K562 (cell line): ENCODE data around the gene IL1R1. TPM values are rescaled to one million over a fixed set of nuclear protein-coding genes. Genes with fewer than 3 reads are reported as not detected.

ENCODE experiments used
- ATAC-seq: fragments of 200-7000 bp; cut with Tn5 transposase; 3 replicates; pipeline ENCODE4 v1.9.1; 2020; ENCODE audit warnings: moderate library complexity
- BruUV-seq: library from RNA; stranded (reverse); fragments of 400-500 nt; replicated peaks from 2 replicates; lab custom pipeline; 2021; lab: Mats Ljungman, UMichigan
- CTCF ChIA-PET: fragments of 300-600 bp; formaldehyde crosslinking; extraction: SDS; loops from one replicate; lab custom pipeline; 2021; ENCODE audit warnings: low intra/inter-chr PET ratio; lab: Yijun Ruan, JAX
- POLR2A ChIA-PET: fragments of 300-600, 350-650 bp; sonication (Branson Sonifier 250); formaldehyde crosslinking; extraction: SDS; loops from one replicate; lab custom pipeline; 2021; ENCODE audit warnings: antibody characterized with exemption, inconsistent platforms; lab: Yijun Ruan, JAX
- DNase-seq, 4 experiments: peaks; one replicate each; pipeline versions ENCODE4 v3.0.0 to v3.0.0-alpha.2; 2011 to 2018; ENCODE audit warnings: low spot score in 3 of 4, mixed read lengths in 3 of 4; ENCODE audit errors: extremely low read depth in 1 of 4
- FAIRE-seq: peaks from 2 replicates; lab custom pipeline; 2011; peaks lifted over from hg19 to GRCh38; lab: Jason Lieb, UNC
- H2AFZ ChIP-seq: 2 replicates; pipeline ENCODE4 v1.6.0; 2011; ENCODE audit warnings: low read depth, low read length, control low read depth, inconsistent platforms
- H3K27ac ChIP-seq: fragments of 200-600 bp; 3 replicates; pipeline ENCODE4 v1.8.0; 2011; ENCODE audit warnings: low read depth, mild to moderate bottlenecking, control low read depth, inconsistent platforms, low read length, moderate library complexity, mixed read lengths; ENCODE audit errors: extremely low read depth
- H3K27me3 ChIP-seq, 2 experiments: fragments of 300-600 bp in 1 of 2; 2 replicates in 1 of 2; 3 replicates in 1 of 2; pipeline versions ENCODE4 v1.6.0 to v1.8.0; 2011; ENCODE audit warnings: inconsistent platforms in 2 of 2, low read length in 2 of 2, mild to moderate bottlenecking in 1 of 2, mixed read lengths in 1 of 2, moderate library complexity in 1 of 2; ENCODE audit not compliant: control insufficient read depth in 2 of 2, insufficient read depth in 2 of 2
- H3K36me3 ChIP-seq: fragments of 300-600 bp; 3 replicates; pipeline ENCODE4 v1.8.0; 2011; ENCODE audit warnings: mild to moderate bottlenecking, low read length, inconsistent platforms; ENCODE audit not compliant: control insufficient read depth, insufficient read depth
- H3K4me1 ChIP-seq, 2 experiments: fragments of 200-600 bp in 1 of 2; replicated peaks in 1 of 2; 2 replicates in 1 of 2; 3 replicates in 1 of 2; pipeline versions ENCODE4 v1.5.1 to v1.8.0; 2011; ENCODE audit warnings: inconsistent platforms in 2 of 2, low read length in 2 of 2, mild to moderate bottlenecking in 1 of 2, mixed read lengths in 1 of 2, moderate library complexity in 1 of 2; ENCODE audit not compliant: control insufficient read depth in 2 of 2, insufficient read depth in 2 of 2
- H3K4me2 ChIP-seq: 2 replicates; pipeline ENCODE4 v1.6.1; 2011; ENCODE audit warnings: low read length, control low read depth, inconsistent platforms, mixed read lengths; ENCODE audit not compliant: insufficient read depth
- H3K4me3 ChIP-seq: fragments of 200-600 bp; sonication (generic), shearing (Covaris generic); 2 replicates; pipeline ENCODE4 v1.5.1; 2016; ENCODE audit warnings: control low read depth, inconsistent platforms
- H3K79me2 ChIP-seq: fragments of 200-600 bp; 3 replicates; pipeline ENCODE4 v1.8.0; 2011; ENCODE audit warnings: low read length, inconsistent platforms; ENCODE audit not compliant: control insufficient read depth, insufficient read depth
- H3K9ac ChIP-seq, 2 experiments: 2 replicates each; pipeline versions ENCODE4 v1.6.0 to v1.6.1; 2011; ENCODE audit warnings: low read depth in 2 of 2, low read length in 2 of 2, control low read depth in 1 of 2, inconsistent platforms in 1 of 2, mild to moderate bottlenecking in 1 of 2, mixed read lengths in 1 of 2; ENCODE audit not compliant: insufficient read depth in 1 of 2
- H3K9me1 ChIP-seq: one replicate; pipeline ENCODE4 v1.6.0; 2011; ENCODE audit warnings: inconsistent platforms, mild to moderate bottlenecking, low read length, moderate library complexity; ENCODE audit not compliant: control insufficient read depth, insufficient read depth
- H3K9me3 ChIP-seq: replicated peaks from 2 replicates; pipeline ENCODE4 v1.5.1; 2011; ENCODE audit warnings: low read depth, low read length, inconsistent platforms; ENCODE audit not compliant: control insufficient read depth, insufficient read depth
- H4K20me1 ChIP-seq: replicated peaks from 2 replicates; pipeline ENCODE4 v1.6.1; 2011; ENCODE audit warnings: low read length, inconsistent platforms, mixed read lengths; ENCODE audit not compliant: control insufficient read depth, insufficient read depth
- CBX1 ChIP-seq: sonication (generic); IDR thresholded peaks from 2 replicates; pipeline ENCODE4 v1.6.1; 2016; ENCODE audit warnings: antibody characterized with exemption, low read depth, mild to moderate bottlenecking
- EGR1 ChIP-seq: fragments of 450-650 bp; conservative IDR thresholded peaks from 2 replicates; pipeline ENCODE4 v1.6.1; 2017; ENCODE audit warnings: mild to moderate bottlenecking
- EP300 ChIP-seq: IDR thresholded peaks from 2 replicates; pipeline ENCODE4 v1.6.1; 2012; ENCODE audit warnings: low read length, improper control_type of control experiment
- EP400 ChIP-seq: fragments of 450-650 bp; IDR thresholded peaks from 2 replicates; pipeline ENCODE4 v1.6.1; 2017; ENCODE audit warnings: antibody characterized with exemption, mild to moderate bottlenecking, moderate library complexity
- FOXJ2 ChIP-seq: fragments of 200-800 bp; sonication (Bioruptor generic); IDR thresholded peaks from 2 replicates; pipeline ENCODE4 v1.6.1; 2016; ENCODE audit warnings: missing genetic modification characterization, missing compliant biosample characterization
- GATA2 ChIP-seq: sonication (generic); formaldehyde crosslinking; IDR thresholded peaks from 2 replicates; pipeline ENCODE4 v1.4.0; 2020; ENCODE audit warnings: mild to moderate bottlenecking, missing genetic modification reagents
- MAFF ChIP-seq: IDR thresholded peaks from 2 replicates; pipeline ENCODE4 v1.6.1; 2012; ENCODE audit warnings: low read length, improper control_type of control experiment
- MED1 ChIP-seq: sonication (generic); formaldehyde crosslinking; IDR thresholded peaks from 2 replicates; pipeline ENCODE4 v1.8.1; 2023; ENCODE audit warnings: missing genetic modification reagents, borderline replicate concordance
- NEUROD1 ChIP-seq: fragments of 150-350 bp; IDR thresholded peaks from 2 replicates; pipeline ENCODE4 v1.6.1; 2014; ENCODE audit warnings: borderline replicate concordance, low read length, low read depth; ENCODE audit not compliant: partially characterized antibody
- NFE2 ChIP-seq: IDR thresholded peaks from 2 replicates; pipeline ENCODE4 v1.6.1; 2014; ENCODE audit warnings: antibody characterized with exemption, low read depth
- NFIC ChIP-seq: fragments of 450-650 bp; IDR thresholded peaks from 2 replicates; pipeline ENCODE4 v1.6.1; 2017; ENCODE audit warnings: mild to moderate bottlenecking, inconsistent platforms
- NR2C1 ChIP-seq, 2 experiments: fragments of 450-650 bp; IDR thresholded peaks; 2 replicates each; pipeline ENCODE4 v1.6.1; 2017; ENCODE audit warnings: mild to moderate bottlenecking in 2 of 2, antibody characterized with exemption in 1 of 2, inconsistent platforms in 1 of 2, missing compliant biosample characterization in 1 of 2, missing genetic modification characterization in 1 of 2
- NR2F6 ChIP-seq: fragments of 450-650 bp; formaldehyde crosslinking; IDR thresholded peaks from 2 replicates; pipeline ENCODE4 v1.4.0; 2020; ENCODE audit warnings: mild to moderate bottlenecking
- NR4A1 ChIP-seq, 2 experiments: fragments of 250-450 bp in 1 of 2; fragments of 450-650 bp in 1 of 2; sonication (Bioruptor Pico) in 1 of 2; IDR thresholded peaks; 2 replicates each; pipeline versions ENCODE4 v1.4.0 to v1.6.1; 2016 to 2020; ENCODE audit warnings: mild to moderate bottlenecking in 2 of 2, missing compliant biosample characterization in 1 of 2, missing genetic modification characterization in 1 of 2, moderate library complexity in 1 of 2
- RBBP5 ChIP-seq: fragments of 200-600 bp; sonication (generic); IDR thresholded peaks from 2 replicates; pipeline ENCODE4 v1.6.1; 2012; ENCODE audit warnings: borderline replicate concordance, mild to moderate bottlenecking, low read length, control low read depth, inconsistent platforms; ENCODE audit not compliant: insufficient read depth, poor library complexity, severe bottlenecking
- RCOR1 ChIP-seq, 2 experiments: IDR thresholded peaks; 2 replicates each; pipeline ENCODE4 v1.6.1; 2012; ENCODE audit warnings: low read depth in 2 of 2, low read length in 2 of 2, borderline replicate concordance in 1 of 2, improper control_type of control experiment in 1 of 2
- SMARCC2 ChIP-seq: fragments of 450-650 bp; IDR thresholded peaks from 2 replicates; pipeline ENCODE4 v1.6.1; 2017; ENCODE audit warnings: antibody characterized with exemption, moderate library complexity, mild to moderate bottlenecking, low read depth
- SOX6 ChIP-seq: fragments of 450-650 bp; IDR thresholded peaks from 2 replicates; pipeline ENCODE4 v1.6.1; 2014; ENCODE audit warnings: mild to moderate bottlenecking
- YY1 ChIP-seq, 3 experiments: IDR thresholded peaks; 2 replicates each; pipeline ENCODE4 v1.6.1; 2011; ENCODE audit warnings: low read length in 2 of 3, mild to moderate bottlenecking in 2 of 3, moderate library complexity in 2 of 3, borderline replicate concordance in 1 of 3, control low read depth in 1 of 3, low read depth in 1 of 3; ENCODE audit not compliant: insufficient read depth in 3 of 3, insufficient replicate concordance in 2 of 3, control insufficient read depth in 1 of 3, insufficient read length in 1 of 3; ENCODE audit errors: extremely low read depth in 1 of 3
- ZNF232 ChIP-seq: sonication (generic); formaldehyde crosslinking; IDR thresholded peaks from 2 replicates; pipeline ENCODE4 v1.8.0; 2022; ENCODE audit warnings: mild to moderate bottlenecking, missing genetic modification reagents
- ZNF282 ChIP-seq: sonication (generic); formaldehyde crosslinking; IDR thresholded peaks from 2 replicates; pipeline ENCODE4 v1.8.1; 2023; ENCODE audit warnings: missing genetic modification reagents
- WGBS: fragments of 100-300 bp; shearing (Covaris generic); methylation state at CpG from one replicate; pipeline ENCODE4 v1.1.6; 2016; ENCODE audit warnings: low coverage, mixed read lengths; ENCODE audit not compliant: insufficient coverage; ENCODE audit errors: missing lambda C conversion rate; 5-methylcytosine and 5-hydroxymethylcytosine counted together
- in situ Hi-C: fragments of 300-500 bp; cut with MboI; formaldehyde crosslinking; loops from 4 replicates; pipeline ENCODE4 v1.15.0; 2018; ENCODE audit warnings: inconsistent platforms, mixed read lengths
- intact Hi-C: fragments of 100-400 bp; cut with micrococcal nuclease; formaldehyde crosslinking; loops from 2 replicates; pipeline ENCODE4 v1.14.2; 2022
- polyA plus RNA-seq, 8 experiments: library from polyadenylated mRNA; depleted of rRNA in 4 of 8; stranded (reverse) in 5 of 8; unstranded in 3 of 8; fragments of >200 nt; fragmentation: Nextera tagmentation in 2 of 8; fragmentation: Illumina TruSeq in 1 of 8; extraction: Ambion mirVana in 2 of 8; extraction: Trizol in 1 of 8; gene quantifications; 2 replicates each; pipeline versions ENCODE4 v1.2.1 to v1.2.3, GENCODE V29; 2011 to 2014; ENCODE audit warnings: inconsistent platforms in 1 of 8, missing spikeins in 1 of 8
- total RNA-seq, 7 experiments: library from RNA; depleted of rRNA in 6 of 7; stranded (reverse); fragments of >200 nt in 6 of 7; fragmentation: Illumina TruSeq in 2 of 7; extraction: Trizol in 2 of 7; gene quantifications; 2 replicates each; pipeline versions ENCODE4 v1.2.1 to v1.2.3, GENCODE V29; 2011 to 2021; ENCODE audit warnings: low replicate concordance in 1 of 7
- TF ChIP-seq, protein P1 (sequence below), 2 experiments: fragments of 450-650 bp; conservative IDR thresholded peaks; 2 replicates each; pipeline ENCODE4 v1.6.1; 2017; ENCODE audit warnings: mild to moderate bottlenecking in 2 of 2, moderate library complexity in 2 of 2

The IL1R1 gene
- total and polyA plus RNA-seq, 9 of the 15 experiments (the other 6 are each of a cell fraction or from before 2014, with no cell fraction given) = 0.81 to 3.9 (median 1.6) TPM

DNA sequence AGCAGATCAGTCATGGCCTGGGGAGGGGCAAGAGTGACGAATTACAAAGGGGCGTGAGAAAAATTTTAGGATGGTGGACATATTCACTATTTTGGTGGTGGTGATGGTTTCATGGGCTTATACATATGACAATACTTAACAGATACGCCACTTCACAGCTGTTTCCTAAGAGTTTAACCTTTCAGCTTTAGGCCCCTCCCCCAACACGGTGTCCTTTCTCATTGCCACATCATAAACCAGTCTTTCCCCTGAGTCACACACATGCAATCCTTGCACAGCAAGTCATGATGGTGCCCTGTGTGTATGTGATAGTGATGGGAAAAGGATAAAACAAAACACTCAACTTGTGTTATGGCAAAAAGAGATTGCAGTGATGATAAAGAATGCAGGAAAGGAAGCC, 47.6 kb upstream of the IL1R1 start:
- FAIRE-seq (peak; percentile 73), DNase-seq (peak in 3 of 4 experiments; percentile 22 to 68 (median 28)), ATAC-seq (peak; percentile 96)
- Histone ChIP-seq H3K36me3 (no peaks in the 10 kb centered on the region), H3K27me3 (no peaks in the 10 kb centered on the region), H3K27ac (no peak overlapping the region), H3K9me1 (no peaks in the 10 kb centered on the region), H2AFZ (no peak overlapping the region), H3K9ac (no peak overlapping the region), H3K9me3 (no peaks in the 10 kb centered on the region), H3K4me3 (no peak overlapping the region), H3K4me2 (no peak overlapping the region), H3K4me1 (peaks cover 2 to 3% of the 10 kb centered on the region in 2 experiments; a peak in 2 of 5 replicates), H4K20me1 (no peaks in the 10 kb centered on the region), H3K79me2 (no peaks in the 10 kb centered on the region)
- ChIA-PET POLR2A (interaction anchor here (0.9 to 1.0 kb wide), 2 partner anchors 11 to 12 kb away, joined by 3 to 4 read pairs; no protein-coding TSS in a partner anchor), CTCF (no interaction called here)
- in situ Hi-C loops = no loop called here
- no TSS peak for BruUV-seq
- WGBS = 31% methylated on average over 4 of the region's 4 CpGs
- intact Hi-C loops = no loop called here
- TF ChIP-seq EP300 (peak; percentile 77), NR2F6 (CRISPR knock-in tag) (no peak), GATA2 (CRISPR knock-in tag) (peak; percentile 43; the same call in 1 of the 2 replicates), ZNF282 (CRISPR knock-in tag) (no peak), NFE2 (peak; percentile 79), RCOR1 (IDR thresholded peaks at IDR 0.05; ENCODE audit: borderline replicate concordance in 1 of 2, low read depth in 2 of 2, low read length in 2 of 2) (peak; percentile 11 to 91; a peak in 2 of 4 replicates), ZNF232 (CRISPR knock-in tag) (no peak), YY1 (IDR thresholded peaks at IDR 0.05; ENCODE audit: borderline replicate concordance in 1 of 3, control insufficient read depth in 1 of 3, extremely low read depth in 1 of 3, insufficient read depth in 3 of 3, insufficient read length in 1 of 3, insufficient replicate concordance in 2 of 3, low read depth in 1 of 3, low read length in 2 of 3) (no peak), SOX6 (peak; percentile 72; the same call in 1 of the 2 replicates), NEUROD1 (peak; percentile 40), MED1 (CRISPR knock-in tag) (no peak), NFIC (peak; percentile 62), MAFF (peak; percentile 12; the same call in 1 of the 2 replicates), EGR1 (0 out of 2 replicates have a peak, but pooled peaks have one; percentile 20), CBX1 (no peak), NR2C1 (IDR thresholded peaks at IDR 0.05) (peak; percentile 37; the same call in 1 of the 2 replicates), NR2C1 (tag; IDR thresholded peaks at IDR 0.05) (peak; percentile 81), EP400 (peak; percentile 58), SMARCC2 (peak; percentile 74), FOXJ2 (peak; percentile 50; the same call in 1 of the 2 replicates), RBBP5 (no peak), NR4A1 (CRISPR knock-in tag; IDR thresholded peaks at IDR 0.05) (no peak), NR4A1 (tag; IDR thresholded peaks at IDR 0.05) (no peak)
- TF ChIP-seq, protein P1, sequence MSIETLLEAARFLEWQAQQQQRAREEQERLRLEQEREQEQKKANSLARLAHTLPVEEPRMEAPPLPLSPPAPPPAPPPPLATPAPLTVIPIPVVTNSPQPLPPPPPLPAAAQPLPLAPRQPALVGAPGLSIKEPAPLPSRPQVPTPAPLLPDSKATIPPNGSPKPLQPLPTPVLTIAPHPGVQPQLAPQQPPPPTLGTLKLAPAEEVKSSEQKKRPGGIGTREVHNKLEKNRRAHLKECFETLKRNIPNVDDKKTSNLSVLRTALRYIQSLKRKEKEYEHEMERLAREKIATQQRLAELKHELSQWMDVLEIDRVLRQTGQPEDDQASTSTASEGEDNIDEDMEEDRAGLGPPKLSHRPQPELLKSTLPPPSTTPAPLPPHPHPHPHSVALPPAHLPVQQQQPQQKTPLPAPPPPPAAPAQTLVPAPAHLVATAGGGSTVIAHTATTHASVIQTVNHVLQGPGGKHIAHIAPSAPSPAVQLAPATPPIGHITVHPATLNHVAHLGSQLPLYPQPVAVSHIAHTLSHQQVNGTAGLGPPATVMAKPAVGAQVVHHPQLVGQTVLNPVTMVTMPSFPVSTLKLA (conservative IDR thresholded peaks at IDR 0.05) = 0 out of 4 replicates have a peak, but pooled peaks of 1 of the 2 experiments have one; percentile 26
